Right lobe of liver (tissue), 4 donors: Measurements from ENCODE around the gene SRMS.

Experiments
- CTCF ChIP-seq, 4 donors: fragments of 200-600 bp in 3 of 4; fragments of 450-650 bp in 1 of 4; IDR thresholded peaks; one replicate each; pipeline versions ENCODE4 v1.5.1 to v1.8.0; 2016 to 2022; ENCODE audit warnings: antibody characterized with exemption in 4 of 4, mild to moderate bottlenecking in 2 of 4
- POLR2A ChIP-seq: fragments of 450-650 bp; IDR thresholded peaks from one replicate; pipeline ENCODE4 v1.6.1; 2017; ENCODE audit warnings: antibody characterized with exemption, mild to moderate bottlenecking
- donor health status: DM: no; HTN: no; CAD: no.
- donor health status: DM: no; HTN: no; CAD: no.
- donor health status: DM: no; HTN: yes; CAD: no.

- no peak for TF ChIP-seq POLR2A
- no peak for TF ChIP-seq CTCF (IDR thresholded peaks at IDR 0.05)
Observed at GRCh38 chr20:63525185-63525584, 22.4 kb downstream of the SRMS start.
